Measurements from ENCODE around the gene PCOLCE2. TPM values are rescaled to one million over a fixed set of nuclear protein-coding genes. Genes with fewer than 3 reads are reported as not detected.
"Not testable (repeated sequence)": the region's sequence is repeated elsewhere in the genome, so short reads cannot be mapped to it uniquely, and the experiment has no call there.

The PCOLCE2 gene
- total and polyA plus RNA-seq, 9 donors, result 1.5 to 47.9 (median 3.6) TPM

DNA sequence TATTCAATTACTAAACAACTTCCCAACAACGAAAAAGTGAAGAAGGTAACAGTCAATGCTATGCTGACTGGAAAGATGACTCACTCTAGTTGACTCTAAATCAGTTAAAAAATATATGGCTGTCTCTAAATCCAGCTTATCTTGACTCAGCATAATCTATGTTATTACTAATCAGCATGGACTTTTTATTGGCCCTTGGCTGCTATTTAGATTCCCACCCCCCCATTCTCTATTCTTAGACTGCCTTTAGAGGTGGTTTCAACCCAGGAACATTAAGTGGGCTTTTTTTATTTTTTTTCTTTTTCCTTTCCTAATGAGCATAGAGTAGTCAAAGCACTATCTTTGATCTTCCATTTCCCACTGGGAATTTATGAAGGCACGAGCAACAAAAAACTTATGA is 1.9 kb downstream of the PCOLCE2 start:
- Histone ChIP-seq H3K36me3 (no peaks in the 10 kb centered on the region), H3K27me3 (no peaks in the 10 kb centered on the region), H3K27ac (no peak overlapping the region), H3K9me3 (no peaks in the 10 kb centered on the region), H3K4me3 (no peak overlapping the region), H3K4me1 (ENCODE audit: insufficient read depth) (no peaks in the 10 kb centered on the region)
- 38 to 56% (median 49%) methylated on average over 2 of the region's 2 CpGs for WGBS, 3 donors
- DNase-seq, result no peak
- intact Hi-C loops (cut with DNase I), result no loop called here
- TF ChIP-seq POLR2A (IDR thresholded peaks at IDR 0.05), result no peak
- no peak for TF ChIP-seq EP300 (IDR thresholded peaks at IDR 0.05)
- TF ChIP-seq, protein P1, sequence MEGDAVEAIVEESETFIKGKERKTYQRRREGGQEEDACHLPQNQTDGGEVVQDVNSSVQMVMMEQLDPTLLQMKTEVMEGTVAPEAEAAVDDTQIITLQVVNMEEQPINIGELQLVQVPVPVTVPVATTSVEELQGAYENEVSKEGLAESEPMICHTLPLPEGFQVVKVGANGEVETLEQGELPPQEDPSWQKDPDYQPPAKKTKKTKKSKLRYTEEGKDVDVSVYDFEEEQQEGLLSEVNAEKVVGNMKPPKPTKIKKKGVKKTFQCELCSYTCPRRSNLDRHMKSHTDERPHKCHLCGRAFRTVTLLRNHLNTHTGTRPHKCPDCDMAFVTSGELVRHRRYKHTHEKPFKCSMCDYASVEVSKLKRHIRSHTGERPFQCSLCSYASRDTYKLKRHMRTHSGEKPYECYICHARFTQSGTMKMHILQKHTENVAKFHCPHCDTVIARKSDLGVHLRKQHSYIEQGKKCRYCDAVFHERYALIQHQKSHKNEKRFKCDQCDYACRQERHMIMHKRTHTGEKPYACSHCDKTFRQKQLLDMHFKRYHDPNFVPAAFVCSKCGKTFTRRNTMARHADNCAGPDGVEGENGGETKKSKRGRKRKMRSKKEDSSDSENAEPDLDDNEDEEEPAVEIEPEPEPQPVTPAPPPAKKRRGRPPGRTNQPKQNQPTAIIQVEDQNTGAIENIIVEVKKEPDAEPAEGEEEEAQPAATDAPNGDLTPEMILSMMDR (IDR thresholded peaks at IDR 0.05), result no peak

GRCh38 chr3:142886021-142886420 is 2.9 kb downstream of the PCOLCE2 start:
- Histone ChIP-seq H3K27ac (no peak overlapping the region), H3K9me3 (no peaks in the 10 kb centered on the region), H3K36me3 (no peaks in the 10 kb centered on the region), H3K27me3 (no peaks in the 10 kb centered on the region), H3K4me3 (no peak overlapping the region), H3K4me1 (ENCODE audit: insufficient read depth) (no peaks in the 10 kb centered on the region)
- no peak for TF ChIP-seq EP300 (IDR thresholded peaks at IDR 0.05)
- TF ChIP-seq, protein P1 (IDR thresholded peaks at IDR 0.05), result no peak
- no peak for TF ChIP-seq POLR2A (IDR thresholded peaks at IDR 0.05)
- intact Hi-C loops (cut with DNase I), result no loop called here
- 71 to 78% (median 75%) methylated on average over 7 of the region's 7 CpGs for WGBS, 3 donors
- no peak for DNase-seq

DNA sequence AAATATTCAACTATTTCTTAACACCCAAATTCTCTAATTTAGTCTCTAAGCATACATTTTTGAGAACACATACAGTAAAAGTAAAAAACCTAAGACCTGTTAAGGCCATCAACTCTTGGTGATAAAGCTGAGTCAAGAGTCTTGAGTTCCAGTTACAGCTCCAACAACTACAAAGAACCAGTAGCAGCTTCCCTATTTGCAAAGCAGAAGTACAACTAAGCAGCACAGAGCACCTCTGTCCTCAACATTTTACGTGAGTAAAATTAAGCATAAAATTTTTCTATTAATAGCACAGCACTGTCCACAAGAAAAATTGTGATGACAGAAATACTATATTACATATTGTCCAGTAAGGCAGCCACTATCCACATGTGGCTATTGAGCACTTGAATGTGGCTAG is 4.4 kb downstream of the PCOLCE2 start:
- intact Hi-C loops (cut with DNase I), result no loop called here
- TF ChIP-seq POLR2A (IDR thresholded peaks at IDR 0.05), result no peak
- TF ChIP-seq, protein P1 (IDR thresholded peaks at IDR 0.05), result no peak
- TF ChIP-seq EP300 (IDR thresholded peaks at IDR 0.05), result no peak
- Histone ChIP-seq H3K4me3 (no peak overlapping the region), H3K27me3 (no peaks in the 10 kb centered on the region), H3K36me3 (no peaks in the 10 kb centered on the region), H3K4me1 (ENCODE audit: insufficient read depth) (no peaks in the 10 kb centered on the region), H3K9me3 (no peaks in the 10 kb centered on the region), H3K27ac (no peak overlapping the region)
- DNase-seq, result no peak
- 69 to 75% (median 70%) methylated on average over 1 of the region's 1 CpG for WGBS, 3 donors

DNA sequence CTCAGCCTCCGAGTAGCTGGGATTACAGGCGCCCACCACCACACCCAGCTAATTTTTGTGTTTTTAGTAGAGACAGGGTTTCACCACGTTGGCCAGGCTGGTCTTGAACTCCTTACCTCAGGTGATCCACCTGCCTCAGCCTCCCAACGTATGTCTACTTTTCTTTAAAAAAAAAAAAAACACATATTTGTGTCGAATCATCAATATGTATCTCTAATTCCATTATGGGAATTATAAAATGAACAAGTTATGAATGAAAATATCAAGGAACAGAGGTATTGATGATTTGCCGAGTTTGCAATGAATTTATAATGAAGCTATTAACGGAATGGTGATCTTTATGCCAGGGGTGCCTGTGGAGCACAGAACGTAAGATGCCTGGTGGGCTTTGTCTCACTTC is 5.3 kb downstream of the PCOLCE2 start:
- H3K4me3 ChIP-seq; DNase-seq; intact Hi-C loops (cut with DNase I); H3K27ac ChIP-seq; H3K36me3 ChIP-seq; H3K4me1 ChIP-seq (ENCODE audit: insufficient read depth); H3K27me3 ChIP-seq; H3K9me3 ChIP-seq: not testable (repeated sequence)
- 83 to 92% (median 84%) methylated on average over 8 of the region's 8 CpGs for WGBS, 3 donors

DNA sequence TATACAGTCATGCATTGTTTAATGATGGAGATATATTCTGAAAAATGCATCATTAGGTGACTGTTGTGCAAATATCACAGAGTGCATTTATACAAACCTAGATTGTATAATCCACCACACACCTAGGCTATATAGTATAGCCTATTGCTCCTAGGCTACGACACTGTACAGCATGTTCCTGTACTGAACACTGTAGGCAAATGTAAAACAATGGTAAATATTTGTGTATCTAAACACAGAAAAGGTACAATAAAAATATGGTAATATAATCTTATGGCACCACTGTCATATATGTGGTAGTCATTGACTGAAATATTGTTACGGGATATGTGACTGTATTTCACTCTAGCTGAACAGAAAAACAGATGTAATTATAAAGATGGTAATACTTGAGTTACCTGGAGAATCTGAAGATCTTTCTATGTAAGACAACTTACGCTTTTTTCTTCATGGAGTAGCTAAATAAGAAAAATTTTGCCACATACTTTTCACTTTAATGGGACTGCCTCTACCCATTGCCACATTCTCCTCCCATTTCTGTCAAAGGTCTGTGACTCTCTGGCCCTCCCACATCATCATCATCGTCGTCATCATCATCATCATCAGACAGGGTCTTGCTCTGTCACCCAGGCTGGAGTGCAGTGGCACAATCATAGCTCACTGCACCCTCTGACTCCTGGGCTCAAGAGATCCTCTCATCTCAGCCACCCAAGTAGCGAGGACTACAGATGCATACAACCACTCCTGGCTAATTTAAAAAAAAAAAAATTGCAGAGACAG is 7.2 kb downstream of the PCOLCE2 start:
- H3K27ac ChIP-seq, result no peak overlapping the region
- H3K4me1 ChIP-seq (ENCODE audit: insufficient read depth), result no peaks in the 10 kb centered on the region
- WGBS, 3 donors, result 90 to 93% (median 92%) methylated on average over 6 of the region's 6 CpGs
- H3K4me3 ChIP-seq, result no peak overlapping the region
- no peak for DNase-seq
- H3K27me3 ChIP-seq, result no peaks in the 10 kb centered on the region
- no peaks in the 10 kb centered on the region for H3K36me3 ChIP-seq
- intact Hi-C loops (cut with DNase I), result no loop called here
- H3K9me3 ChIP-seq, result no peaks in the 10 kb centered on the region
- TF ChIP-seq EP300 (IDR thresholded peaks at IDR 0.05) (no peak), POLR2A (IDR thresholded peaks at IDR 0.05) (no peak)
- TF ChIP-seq, protein P1 (IDR thresholded peaks at IDR 0.05), result no peak

Data from ovary (tissue), 9 donors.